Panc1 (cell line): ENCODE measurements around the gene SKA1. TPM values are rescaled to one million over a fixed set of nuclear protein-coding genes. Genes with fewer than 3 reads are reported as not detected.
"Not testable (repeated sequence)": the region's sequence is repeated elsewhere in the genome, so short reads cannot be mapped to it uniquely, and the experiment has no call there.

ENCODE experiments used
- ATAC-seq: fragments of 200-7000 bp; cut with Tn5 transposase; 2 replicates; pipeline ENCODE4 v1.9.1; 2020; ENCODE audit warnings: mild to moderate bottlenecking, moderate library complexity
- BruUV-seq: library from RNA; stranded (reverse); fragments of 400-500 nt; replicated peaks from 2 replicates; lab custom pipeline; 2021; lab: Mats Ljungman, UMichigan
- CTCF ChIA-PET: fragments of 300-600 bp; sonication (Branson Sonifier 250); formaldehyde crosslinking; loops from one replicate; lab custom pipeline; 2022; ENCODE audit warnings: antibody characterized with exemption; lab: Charles Lee
- POLR2A ChIA-PET: fragments of 300-600 bp; sonication (Branson Sonifier 250); formaldehyde crosslinking; loops from one replicate; lab custom pipeline; 2022; ENCODE audit warnings: antibody characterized with exemption; lab: Charles Lee
- DNase-seq: peaks from one replicate; pipeline ENCODE4 v3.0.0-alpha.2; 2010; ENCODE audit warnings: low read depth, low spot score
- H3K27ac ChIP-seq: 2 replicates; pipeline ENCODE4 v1.5.1; 2011; ENCODE audit warnings: mild to moderate bottlenecking, low read length, inconsistent platforms
- H3K27me3 ChIP-seq: fragments of 200-500 bp; sonication (Bioruptor generic); 2 replicates; pipeline ENCODE4 v1.6.0; 2014; ENCODE audit warnings: low read length, inconsistent platforms; ENCODE audit not compliant: control insufficient read depth, insufficient read depth
- H3K36me3 ChIP-seq: fragments of 200-500 bp; sonication (Bioruptor generic); 2 replicates; pipeline ENCODE4 v1.5.1; 2014; ENCODE audit warnings: inconsistent platforms, mild to moderate bottlenecking, low read length, moderate library complexity; ENCODE audit not compliant: control insufficient read depth, insufficient read depth
- H3K4me1 ChIP-seq: 2 replicates; pipeline ENCODE4 v1.5.1; 2011; ENCODE audit warnings: inconsistent platforms, mild to moderate bottlenecking, low read length, moderate library complexity; ENCODE audit not compliant: control insufficient read depth, insufficient read depth
- H3K4me3 ChIP-seq, 2 experiments: 2 replicates each; pipeline ENCODE4 v1.5.1; 2011 to 2012; ENCODE audit warnings: low read depth in 2 of 2, low read length in 2 of 2, mild to moderate bottlenecking in 2 of 2, inconsistent platforms in 1 of 2, moderate library complexity in 1 of 2
- H3K9me3 ChIP-seq: fragments of 200-500 bp; sonication (Bioruptor generic); 2 replicates; pipeline ENCODE4 v1.5.1; 2014; ENCODE audit warnings: low read depth, mild to moderate bottlenecking, inconsistent platforms, low read length, moderate library complexity; ENCODE audit not compliant: control insufficient read depth, insufficient read depth
- CTCF ChIP-seq: fragments of 450-650 bp; IDR thresholded peaks from 2 replicates; pipeline ENCODE4 v1.5.1; 2017; ENCODE audit warnings: mild to moderate bottlenecking
- POLR2AphosphoS5 ChIP-seq: IDR thresholded peaks from 2 replicates; pipeline ENCODE4 v1.6.1; 2012; ENCODE audit warnings: mild to moderate bottlenecking, low read depth, low read length, moderate library complexity
- REST ChIP-seq, 2 experiments: IDR thresholded peaks; 2 replicates each; pipeline ENCODE4 v1.6.1; 2011 to 2012; ENCODE audit warnings: low read depth in 2 of 2, control low read depth in 1 of 2, low read length in 1 of 2, mild to moderate bottlenecking in 1 of 2, moderate library complexity in 1 of 2; ENCODE audit not compliant: insufficient read depth in 1 of 2
- SIN3A ChIP-seq: IDR thresholded peaks from 2 replicates; pipeline ENCODE4 v1.6.1; 2012; ENCODE audit warnings: low read depth, mild to moderate bottlenecking, low read length, moderate library complexity, borderline replicate concordance; ENCODE audit not compliant: insufficient read depth
- TCF7L2 ChIP-seq: IDR thresholded peaks from 2 replicates; pipeline ENCODE4 v1.6.1; 2011; ENCODE audit warnings: mild to moderate bottlenecking, low read depth, low read length, inconsistent platforms
- in situ Hi-C: cut with HindIII; loops from 2 replicates; pipeline ENCODE4 v1.10.0; 2016; ENCODE audit warnings: low sequenced_read_pairs, low pct_unique_long_range_greater_than_20kb
- intact Hi-C: fragments of 100-400 bp; cut with micrococcal nuclease; formaldehyde crosslinking; loops from one replicate; pipeline ENCODE4 v1.10.0; 2022; ENCODE audit not compliant: unreplicated experiment
- total RNA-seq: library from RNA; stranded (reverse); gene quantifications from one replicate; pipeline ENCODE4 v1.2.1, GENCODE V29; 2021; ENCODE audit not compliant: unreplicated experiment

Gene SKA1
- total RNA-seq, 1 experiment from 2014 or later: 22.1 TPM

DNA sequence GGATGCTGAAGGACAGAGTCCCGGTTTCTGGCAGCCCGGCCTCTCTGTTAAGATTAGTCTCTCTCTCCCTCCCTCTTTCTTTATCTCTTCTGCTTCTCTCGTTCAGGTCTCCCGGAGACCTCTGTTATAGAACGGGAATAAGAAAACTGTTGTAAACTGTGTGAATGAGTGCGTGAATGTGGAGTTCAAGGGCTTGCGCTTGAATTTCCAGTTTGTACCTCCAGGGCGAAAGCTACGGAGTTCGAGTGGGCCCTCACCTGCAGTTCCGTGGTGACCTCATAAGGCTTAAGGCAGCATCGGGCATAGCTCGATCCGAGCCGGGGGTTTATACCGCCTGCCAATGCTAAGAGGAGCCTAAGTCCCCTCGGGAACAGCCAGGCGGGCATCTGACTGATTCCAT lies 26.4 kb downstream of the SKA1 start:
- H3K4me3 ChIP-seq: no peak overlapping the region
- TF ChIP-seq POLR2AphosphoS5: no peak
- no peak for TF ChIP-seq CTCF
- TF ChIP-seq SIN3A: no peak
- no peak for TF ChIP-seq TCF7L2
- TF ChIP-seq REST (IDR thresholded peaks at IDR 0.05; ENCODE audit: insufficient read depth in 1 of 2, low read depth in 2 of 2, low read length in 1 of 2): no peak
- H3K4me1 ChIP-seq: no peaks in the 10 kb centered on the region
- in situ Hi-C loops: no loop called here
- intact Hi-C loops: no loop called here
- H3K27me3 ChIP-seq: no peaks in the 10 kb centered on the region
- CTCF ChIA-PET: no interaction called here
- no peaks in the 10 kb centered on the region for H3K36me3 ChIP-seq
- ATAC-seq (no peak), DNase-seq (no peak)
- BruUV-seq: no TSS peak
- POLR2A ChIA-PET: no interaction called here
- H3K27ac ChIP-seq: no peak overlapping the region
- no peaks in the 10 kb centered on the region for H3K9me3 ChIP-seq

DNA sequence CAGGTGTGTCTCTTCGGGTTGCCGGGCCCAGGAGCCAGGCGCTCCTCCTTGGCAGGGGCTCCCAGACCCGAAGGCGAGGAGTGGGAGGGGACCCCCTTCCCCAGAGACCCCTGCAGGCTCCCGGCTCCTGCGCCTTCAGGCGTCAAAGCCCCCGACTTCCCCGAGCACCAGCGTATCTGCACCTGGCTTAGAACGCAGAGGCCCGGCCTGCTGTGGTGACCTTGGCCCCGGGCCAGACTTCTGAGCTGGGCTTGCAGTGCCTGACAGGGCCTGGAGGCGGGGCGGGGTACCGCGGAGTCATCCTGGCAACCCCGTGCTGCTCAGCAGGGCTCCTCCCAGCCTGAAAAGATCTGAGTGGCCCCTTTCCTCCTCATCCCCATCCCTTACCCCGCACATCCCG lies 27.0 kb downstream of the SKA1 start:
- H3K4me1 ChIP-seq: no peaks in the 10 kb centered on the region
- H3K27ac ChIP-seq: no peak overlapping the region
- TF ChIP-seq TCF7L2: no peak
- TF ChIP-seq POLR2AphosphoS5: no peak
- TF ChIP-seq REST (IDR thresholded peaks at IDR 0.05; ENCODE audit: insufficient read depth in 1 of 2, low read depth in 2 of 2, low read length in 1 of 2): no peak
- no peak for TF ChIP-seq SIN3A
- no peak for TF ChIP-seq CTCF
- POLR2A ChIA-PET: no interaction called here
- in situ Hi-C loops: no loop called here
- ATAC-seq: no peak
- H3K36me3 ChIP-seq: no peaks in the 10 kb centered on the region
- H3K27me3 ChIP-seq: no peaks in the 10 kb centered on the region
- CTCF ChIA-PET: no interaction called here
- no peak overlapping the region for H3K4me3 ChIP-seq
- BruUV-seq: no TSS peak
- intact Hi-C loops: no loop called here
- no peaks in the 10 kb centered on the region for H3K9me3 ChIP-seq
- no peak for DNase-seq

- CTCF ChIA-PET, H3K36me3 ChIP-seq, DNase-seq, BruUV-seq, H3K9me3 ChIP-seq, H3K4me1 ChIP-seq, in situ Hi-C loops, POLR2A ChIA-PET, H3K4me3 ChIP-seq, ATAC-seq, H3K27me3 ChIP-seq, H3K27ac ChIP-seq, intact Hi-C loops: not testable (repeated sequence)
Observed at GRCh38 chr18:50404752-50405581, 30.1 kb downstream of the SKA1 start.
